Muscle layer of colon (tissue), 2 donors: Measurements from ENCODE around the gene XXYLT1.

Experiments
- H3K27ac ChIP-seq: one replicate; pipeline ENCODE4 v1.7.0; 2013; ENCODE audit warnings: low read depth, mild to moderate bottlenecking, low read length, moderate library complexity
- H3K27me3 ChIP-seq, 2 donors: one replicate each; pipeline ENCODE4 v1.7.0; 2013; ENCODE audit warnings: low read length in 2 of 2, mild to moderate bottlenecking in 2 of 2; ENCODE audit not compliant: insufficient read depth in 2 of 2, control insufficient read depth in 1 of 2
- H3K36me3 ChIP-seq: one replicate; pipeline ENCODE4 v1.7.0; 2013; ENCODE audit warnings: mild to moderate bottlenecking, low read length; ENCODE audit not compliant: insufficient read depth
- H3K4me1 ChIP-seq: one replicate; pipeline ENCODE4 v1.7.0; 2013; ENCODE audit warnings: mild to moderate bottlenecking, low read length; ENCODE audit not compliant: insufficient read depth
- H3K4me3 ChIP-seq, 2 donors: one replicate each; pipeline ENCODE4 v1.7.0; 2013; ENCODE audit warnings: low read length in 2 of 2, low read depth in 1 of 2, mild to moderate bottlenecking in 1 of 2, moderate library complexity in 1 of 2
- H3K9ac ChIP-seq: one replicate; pipeline ENCODE4 v1.7.0; 2013; ENCODE audit warnings: low read length
- H3K9me3 ChIP-seq: one replicate; pipeline ENCODE4 v1.7.0; 2013; ENCODE audit warnings: mild to moderate bottlenecking, low read length
- donor health status: abdominal sarcoma.
- donor health status: Adenocarcinoma of cecum.

Gene XXYLT1

GRCh38 chr3:195082811-195083210 lies 188.1 kb downstream of the XXYLT1 start:
- Histone ChIP-seq H3K4me3 (no peak overlapping the region), H3K4me1 (no peaks in the 10 kb centered on the region), H3K9ac (no peak overlapping the region), H3K36me3 (no peaks in the 10 kb centered on the region), H3K27ac (no peak overlapping the region), H3K27me3 (no peaks in the 10 kb centered on the region), H3K9me3 (no peaks in the 10 kb centered on the region)

- H3K27me3 ChIP-seq = no peaks in the 10 kb centered on the region
- H3K4me3 ChIP-seq = no peak overlapping the region
- no peaks in the 10 kb centered on the region for H3K9me3 ChIP-seq
- no peaks in the 10 kb centered on the region for H3K36me3 ChIP-seq
- H3K27ac ChIP-seq = no peak overlapping the region
- H3K4me1 ChIP-seq = no peaks in the 10 kb centered on the region
- no peak overlapping the region for H3K9ac ChIP-seq
These were observed 189.6 kb downstream of the XXYLT1 start for GRCh38 chr3:195081242-195081963.

GRCh38 chr3:195080571-195081151 lies 190.3 kb downstream of the XXYLT1 start:
- Histone ChIP-seq H3K4me1 (no peaks in the 10 kb centered on the region), H3K27me3 (no peaks in the 10 kb centered on the region), H3K27ac (no peak overlapping the region), H3K9ac (no peak overlapping the region), H3K4me3 (no peak overlapping the region), H3K9me3 (no peaks in the 10 kb centered on the region), H3K36me3 (no peaks in the 10 kb centered on the region)

DNA sequence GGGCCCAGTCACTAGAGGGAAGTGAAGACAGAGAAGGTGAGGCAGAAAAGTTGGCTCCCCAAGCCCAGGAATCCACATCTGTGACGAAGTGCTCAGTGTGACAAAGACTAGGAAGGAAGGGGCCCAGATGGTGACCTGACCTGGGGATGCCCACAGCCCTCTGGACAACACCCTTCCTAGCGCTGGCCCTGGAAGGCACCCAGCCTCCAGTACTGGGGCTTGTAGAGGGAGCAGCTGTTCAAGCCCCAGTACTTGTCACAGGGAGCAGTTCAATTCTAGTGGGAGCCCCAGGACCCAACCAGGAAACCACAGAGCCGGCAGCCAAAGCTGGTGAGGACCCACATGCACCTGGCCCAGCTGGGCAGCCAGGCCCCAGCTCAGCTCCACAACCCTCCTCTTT lies 190.8 kb downstream of the XXYLT1 start:
- H3K4me1 ChIP-seq = no peaks in the 10 kb centered on the region
- H3K9me3 ChIP-seq = no peaks in the 10 kb centered on the region
- H3K27me3 ChIP-seq = no peaks in the 10 kb centered on the region
- H3K27ac ChIP-seq = no peak overlapping the region
- H3K4me3 ChIP-seq = no peak overlapping the region
- H3K36me3 ChIP-seq = no peaks in the 10 kb centered on the region
- no peak overlapping the region for H3K9ac ChIP-seq

- no peak overlapping the region for H3K4me3 ChIP-seq
- no peak overlapping the region for H3K9ac ChIP-seq
- no peaks in the 10 kb centered on the region for H3K27me3 ChIP-seq
- H3K9me3 ChIP-seq = no peaks in the 10 kb centered on the region
- H3K36me3 ChIP-seq = no peaks in the 10 kb centered on the region
- H3K27ac ChIP-seq = no peak overlapping the region
- no peaks in the 10 kb centered on the region for H3K4me1 ChIP-seq
These were observed 191.3 kb downstream of the XXYLT1 start for GRCh38 chr3:195079636-195080035.

- Histone ChIP-seq H3K27ac (no peak overlapping the region), H3K9ac (no peak overlapping the region), H3K36me3 (no peaks in the 10 kb centered on the region), H3K27me3 (no peaks in the 10 kb centered on the region), H3K4me1 (no peaks in the 10 kb centered on the region), H3K4me3 (no peak overlapping the region), H3K9me3 (no peaks in the 10 kb centered on the region)
These were observed 192.0 kb downstream of the XXYLT1 start for GRCh38 chr3:195078891-195079440.

GRCh38 chr3:195077611-195078540 lies 193.1 kb downstream of the XXYLT1 start:
- no peak overlapping the region for H3K27ac ChIP-seq
- H3K4me3 ChIP-seq = no peak overlapping the region
- no peaks in the 10 kb centered on the region for H3K36me3 ChIP-seq
- H3K27me3 ChIP-seq = no peaks in the 10 kb centered on the region
- H3K9ac ChIP-seq = no peak overlapping the region
- H3K4me1 ChIP-seq = no peaks in the 10 kb centered on the region
- H3K9me3 ChIP-seq = no peaks in the 10 kb centered on the region

GRCh38 chr3:195076981-195077610 lies 193.9 kb downstream of the XXYLT1 start:
- H3K9me3 ChIP-seq = no peaks in the 10 kb centered on the region
- H3K36me3 ChIP-seq = no peaks in the 10 kb centered on the region
- no peak overlapping the region for H3K9ac ChIP-seq
- H3K27ac ChIP-seq = no peak overlapping the region
- no peaks in the 10 kb centered on the region for H3K27me3 ChIP-seq
- no peaks in the 10 kb centered on the region for H3K4me1 ChIP-seq
- no peak overlapping the region for H3K4me3 ChIP-seq

DNA sequence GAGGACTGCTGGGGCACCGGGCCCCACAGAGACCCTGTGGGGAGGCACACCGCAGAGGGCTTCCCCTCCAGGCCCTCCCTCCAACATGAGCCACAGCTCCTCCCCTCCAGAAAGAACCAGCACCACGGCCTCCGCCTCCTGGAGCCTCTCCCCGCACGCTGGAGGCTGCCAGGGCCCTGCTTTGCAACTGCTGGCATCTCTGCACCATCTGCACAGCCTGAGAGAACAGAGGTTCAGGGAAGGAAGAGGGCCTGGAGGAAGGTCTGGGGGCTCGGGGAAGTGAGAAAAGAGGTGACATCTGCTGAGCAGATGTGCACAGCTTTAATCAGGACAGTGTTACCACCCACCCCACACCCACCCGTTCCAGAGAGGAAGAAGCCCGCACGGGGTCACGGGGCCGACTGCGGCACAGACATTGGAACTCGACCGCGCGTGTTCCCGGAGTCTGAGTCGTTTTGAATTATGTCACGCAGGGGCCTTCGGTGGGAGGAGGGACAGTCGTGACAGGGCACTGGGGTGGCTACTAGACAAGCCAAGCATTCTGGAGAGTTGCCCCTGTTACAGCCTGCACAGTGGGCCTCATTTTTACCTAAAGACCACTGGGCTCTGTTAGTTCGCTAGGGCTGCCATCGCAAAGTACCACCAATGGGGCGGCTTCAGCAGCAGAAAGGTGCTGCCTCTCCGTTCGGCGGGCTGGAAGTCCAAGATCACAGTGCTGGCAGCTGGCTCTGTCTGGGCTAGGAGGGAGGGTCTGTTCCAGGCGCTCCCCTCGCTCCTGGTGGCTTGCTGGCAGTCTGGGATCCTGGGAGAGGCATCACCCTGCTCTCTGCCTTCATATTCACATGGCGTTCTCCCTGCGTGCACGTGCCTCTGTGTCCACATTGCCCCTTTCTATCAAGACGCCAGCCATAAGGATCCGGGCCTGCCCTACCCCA lies 194.8 kb downstream of the XXYLT1 start:
- H3K4me3 ChIP-seq = no peak overlapping the region
- no peaks in the 10 kb centered on the region for H3K36me3 ChIP-seq
- H3K9me3 ChIP-seq = no peaks in the 10 kb centered on the region
- no peaks in the 10 kb centered on the region for H3K4me1 ChIP-seq
- no peaks in the 10 kb centered on the region for H3K27me3 ChIP-seq
- no peak overlapping the region for H3K27ac ChIP-seq
- H3K9ac ChIP-seq = no peak overlapping the region

- no peaks in the 10 kb centered on the region for H3K4me1 ChIP-seq
- no peaks in the 10 kb centered on the region for H3K9me3 ChIP-seq
- no peak overlapping the region for H3K27ac ChIP-seq
- H3K4me3 ChIP-seq = no peak overlapping the region
- H3K36me3 ChIP-seq = no peaks in the 10 kb centered on the region
- no peak overlapping the region for H3K9ac ChIP-seq
- no peaks in the 10 kb centered on the region for H3K27me3 ChIP-seq
These were observed 195.6 kb downstream of the XXYLT1 start for GRCh38 chr3:195075199-195075940.
